ENCODE results near the gene PIK3R1.

The PIK3R1 gene

DNA sequence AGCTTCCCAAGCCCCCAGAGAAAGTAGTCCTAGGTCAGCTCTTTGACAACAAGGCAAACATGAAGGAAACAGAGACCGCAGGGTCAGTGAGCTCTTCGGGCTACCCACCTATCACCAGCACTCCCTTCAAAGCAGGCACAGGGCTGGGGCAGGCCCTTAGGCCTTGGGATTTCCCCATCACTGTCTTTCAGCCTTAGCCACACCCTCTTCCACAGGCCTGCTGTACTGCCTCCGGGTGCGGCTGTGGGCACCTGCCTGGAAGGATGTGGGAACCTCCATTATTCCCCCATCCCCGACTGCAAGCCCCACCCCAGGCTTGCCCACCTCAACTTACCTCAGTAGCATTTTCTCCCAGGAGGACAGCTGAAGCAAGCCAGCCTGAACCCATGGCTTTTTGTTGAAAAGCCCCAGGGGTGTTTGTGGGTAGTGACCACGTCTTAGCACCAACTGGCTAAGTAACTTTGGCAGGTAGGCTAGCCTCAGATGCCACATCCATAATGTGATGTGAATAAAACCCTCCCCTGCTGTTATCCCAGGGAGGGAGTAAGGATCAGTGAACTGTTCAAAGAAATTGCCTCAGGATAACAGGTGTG is 100.2 kb downstream of the PIK3R1 start:
- TF ChIP-seq, protein P1, sequence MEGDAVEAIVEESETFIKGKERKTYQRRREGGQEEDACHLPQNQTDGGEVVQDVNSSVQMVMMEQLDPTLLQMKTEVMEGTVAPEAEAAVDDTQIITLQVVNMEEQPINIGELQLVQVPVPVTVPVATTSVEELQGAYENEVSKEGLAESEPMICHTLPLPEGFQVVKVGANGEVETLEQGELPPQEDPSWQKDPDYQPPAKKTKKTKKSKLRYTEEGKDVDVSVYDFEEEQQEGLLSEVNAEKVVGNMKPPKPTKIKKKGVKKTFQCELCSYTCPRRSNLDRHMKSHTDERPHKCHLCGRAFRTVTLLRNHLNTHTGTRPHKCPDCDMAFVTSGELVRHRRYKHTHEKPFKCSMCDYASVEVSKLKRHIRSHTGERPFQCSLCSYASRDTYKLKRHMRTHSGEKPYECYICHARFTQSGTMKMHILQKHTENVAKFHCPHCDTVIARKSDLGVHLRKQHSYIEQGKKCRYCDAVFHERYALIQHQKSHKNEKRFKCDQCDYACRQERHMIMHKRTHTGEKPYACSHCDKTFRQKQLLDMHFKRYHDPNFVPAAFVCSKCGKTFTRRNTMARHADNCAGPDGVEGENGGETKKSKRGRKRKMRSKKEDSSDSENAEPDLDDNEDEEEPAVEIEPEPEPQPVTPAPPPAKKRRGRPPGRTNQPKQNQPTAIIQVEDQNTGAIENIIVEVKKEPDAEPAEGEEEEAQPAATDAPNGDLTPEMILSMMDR (IDR thresholded peaks at IDR 0.05; ENCODE audit: control insufficient read depth, extremely low read depth, insufficient read depth): no peak
- no peak overlapping the region for H3K4me3 ChIP-seq (ENCODE audit: low read depth, low read length)
- DNase-seq (ENCODE audit: low read depth): no peak

DNA sequence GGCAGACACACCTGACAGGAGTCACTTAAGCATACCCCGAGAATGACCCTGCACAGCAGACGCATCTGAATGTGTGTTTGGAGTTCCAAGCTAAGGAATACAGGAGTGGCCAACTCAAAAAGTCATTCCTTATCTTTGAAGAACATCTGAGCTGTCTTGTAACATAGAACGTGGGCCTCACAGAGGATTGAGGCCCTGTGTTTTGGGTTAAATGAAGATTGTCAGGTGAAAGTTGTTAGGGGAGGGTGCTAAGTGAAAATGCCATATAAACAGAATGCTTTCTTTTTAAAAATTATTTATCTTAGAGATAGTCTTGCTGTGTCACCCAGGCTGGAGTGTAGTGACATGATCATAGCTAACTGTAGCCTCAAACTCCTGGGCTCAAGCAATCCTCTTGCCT is 100.9 kb downstream of the PIK3R1 start:
- DNase-seq (ENCODE audit: low read depth): no peak
- TF ChIP-seq, protein P1 (IDR thresholded peaks at IDR 0.05; ENCODE audit: control insufficient read depth, extremely low read depth, insufficient read depth): no peak

DNA sequence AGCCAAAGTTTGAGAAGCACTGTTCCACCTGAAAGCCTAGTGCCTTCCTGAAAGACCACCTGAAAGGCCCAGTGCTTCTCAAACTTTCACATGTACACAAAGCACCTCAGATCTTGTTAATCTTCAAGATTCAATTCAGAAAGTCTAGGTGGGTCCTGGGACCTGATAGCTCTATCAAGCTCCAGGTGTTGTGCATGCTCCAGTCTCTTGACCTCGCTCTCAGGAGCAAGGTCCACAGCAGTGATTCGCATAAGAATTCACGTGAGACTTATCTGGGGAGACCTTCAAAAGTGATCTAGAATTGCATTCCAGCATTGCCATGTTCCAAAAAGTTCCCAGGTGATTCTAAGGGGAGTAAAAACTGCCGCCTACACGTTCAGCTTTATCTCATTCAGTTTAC is 102.1 kb downstream of the PIK3R1 start:
- no peak for DNase-seq (ENCODE audit: low read depth)
- no peak overlapping the region for H3K4me3 ChIP-seq (ENCODE audit: low read depth, low read length)
- TF ChIP-seq, protein P1 (IDR thresholded peaks at IDR 0.05; ENCODE audit: control insufficient read depth, extremely low read depth, insufficient read depth): no peak

More for the DNA sequence above, 100.9 kb downstream of the PIK3R1 start:
- no peak overlapping the region for H3K4me3 ChIP-seq (ENCODE audit: low read depth, low read length)

DNA sequence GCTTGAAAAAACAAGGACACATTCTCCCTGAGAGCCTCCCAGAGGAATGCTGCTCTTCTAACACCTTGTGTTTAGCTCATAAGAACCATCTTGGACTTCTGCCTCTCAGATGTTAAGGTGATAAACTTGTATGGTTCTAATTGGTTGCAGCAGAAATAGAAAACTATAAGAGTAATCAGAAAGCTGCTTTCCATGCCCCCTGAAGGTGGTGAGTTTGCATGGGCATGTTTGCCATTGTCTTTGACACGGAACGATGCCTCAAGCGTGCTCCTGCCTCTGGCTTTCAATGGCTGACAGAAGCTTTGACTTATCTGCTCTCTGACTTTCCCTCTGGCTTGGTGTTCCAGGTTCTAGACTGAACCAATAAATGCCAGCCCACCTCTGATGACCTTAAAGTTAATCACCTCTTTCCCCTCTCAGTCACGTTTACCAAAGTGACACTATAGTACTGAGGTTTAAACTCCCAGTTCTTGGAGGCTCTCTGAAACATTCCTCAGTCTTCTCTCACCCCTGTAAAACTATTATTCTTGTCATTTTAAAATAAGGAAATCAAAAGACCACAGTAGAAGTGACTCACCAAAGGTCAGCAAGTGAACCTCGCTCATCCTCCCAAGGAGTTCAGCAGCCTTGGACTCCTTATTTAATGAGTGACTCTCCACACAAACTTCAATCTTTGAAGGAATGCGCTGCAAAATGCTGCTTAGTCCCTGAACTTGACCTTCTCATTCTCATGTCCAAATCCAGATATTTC is 103.6 kb downstream of the PIK3R1 start:
- H3K4me3 ChIP-seq (ENCODE audit: low read depth, low read length): no peak overlapping the region
- no peak for DNase-seq (ENCODE audit: low read depth)
- TF ChIP-seq, protein P1 (IDR thresholded peaks at IDR 0.05; ENCODE audit: control insufficient read depth, extremely low read depth, insufficient read depth): no peak

DNA sequence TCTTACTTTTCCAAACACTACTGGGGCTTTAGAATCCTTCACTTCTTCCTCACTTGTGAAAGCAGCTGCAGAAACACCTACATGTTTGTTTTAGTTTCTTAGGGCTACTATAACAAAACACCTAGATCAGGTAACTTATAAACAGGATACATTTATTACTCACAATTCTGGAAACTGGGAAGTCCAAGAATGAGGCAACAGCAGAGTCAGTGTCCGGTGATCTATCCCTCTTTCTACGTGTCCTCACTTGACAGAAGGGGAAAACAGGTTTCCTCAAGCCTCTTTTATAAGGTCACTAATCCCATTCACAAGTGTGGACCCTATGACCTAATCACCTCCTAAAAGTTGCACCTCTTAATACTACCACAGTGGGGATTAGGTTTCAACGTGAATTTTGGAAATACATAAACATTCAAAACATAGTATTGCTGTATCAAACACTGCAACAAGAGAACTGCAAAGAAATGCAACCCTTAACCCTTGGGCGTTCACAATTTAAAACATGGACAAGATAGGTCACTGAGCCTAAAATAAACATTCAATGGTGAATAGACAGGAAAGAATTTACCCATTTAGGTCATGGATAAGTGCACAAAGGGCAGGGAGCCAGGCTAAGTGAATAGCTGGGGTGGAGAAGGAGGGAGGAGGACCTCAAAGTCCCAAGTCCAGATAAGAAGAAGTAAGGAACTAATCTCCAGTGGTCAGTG is 104.3 kb downstream of the PIK3R1 start:
- TF ChIP-seq, protein P1 (IDR thresholded peaks at IDR 0.05; ENCODE audit: control insufficient read depth, extremely low read depth, insufficient read depth): no peak
- no peak overlapping the region for H3K4me3 ChIP-seq (ENCODE audit: low read depth, low read length)
- no peak for DNase-seq (ENCODE audit: low read depth)

DNA sequence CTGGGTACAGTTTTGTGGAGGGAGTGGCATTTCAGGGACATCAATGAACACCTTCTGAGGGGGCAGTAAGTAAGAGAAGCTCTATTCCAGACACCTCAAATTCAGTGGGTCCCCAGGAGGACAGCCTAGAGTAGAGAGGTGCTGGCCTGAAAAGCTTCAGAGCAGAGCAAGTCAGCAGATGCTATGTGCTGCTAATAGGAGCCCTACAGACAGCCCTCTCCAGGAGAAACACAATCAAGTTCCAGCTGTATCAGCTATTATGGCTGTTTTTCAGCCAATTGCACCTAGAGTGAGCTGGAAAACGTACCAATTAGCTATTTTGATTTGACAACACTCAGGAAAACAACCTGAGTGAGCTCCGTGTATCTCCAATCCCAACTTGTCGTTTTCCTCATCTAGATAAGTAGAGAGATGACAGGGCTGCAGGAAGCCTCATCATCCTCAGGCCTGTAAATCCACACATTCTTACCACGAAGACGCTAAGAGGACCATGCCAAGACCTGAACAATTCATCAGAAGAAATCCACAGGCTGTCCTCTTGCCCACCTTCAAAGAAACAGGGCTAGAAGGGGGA is 104.9 kb downstream of the PIK3R1 start:
- TF ChIP-seq, protein P1 (IDR thresholded peaks at IDR 0.05; ENCODE audit: control insufficient read depth, extremely low read depth, insufficient read depth): no peak
- no peak for DNase-seq (ENCODE audit: low read depth)
- no peak overlapping the region for H3K4me3 ChIP-seq (ENCODE audit: low read depth, low read length)
